Measurements from ENCODE around the gene PDCD6IP. TPM values are rescaled to one million over a fixed set of nuclear protein-coding genes. Genes with fewer than 3 reads are reported as not detected.

PDCD6IP gene
- total and polyA plus RNA-seq, 2 experiments from 2014 or later = 45.1 to 185 TPM

DNA sequence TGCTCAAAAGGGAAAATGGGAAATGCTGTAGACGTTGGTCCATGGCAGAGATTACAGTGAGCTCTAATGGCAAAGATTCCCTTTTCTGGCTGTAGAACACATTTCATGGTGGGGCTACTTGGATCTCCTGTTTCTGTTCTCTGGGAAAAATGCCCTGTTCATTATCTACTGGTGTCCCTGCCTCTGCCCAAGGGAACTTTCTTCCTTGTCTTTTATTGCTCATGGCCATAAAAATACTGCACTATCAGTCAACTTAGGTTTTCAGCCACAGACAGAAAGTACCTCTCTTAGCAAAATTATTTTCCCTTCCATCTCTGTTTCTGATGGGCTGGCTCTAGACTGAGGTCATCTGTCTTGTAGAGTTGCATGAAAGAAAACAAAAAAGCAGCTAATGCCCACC lies 98.9 kb downstream of the PDCD6IP start:
- Histone ChIP-seq H3K9me2 (ENCODE audit: insufficient read depth) (no peaks in the 10 kb centered on the region; the same call in 1 of the 2 replicates), H2AFZ (no peak overlapping the region), H4K20me1 (replicated peaks; ENCODE audit: insufficient read depth) (no peaks in the 10 kb centered on the region), H3K79me2 (replicated peaks; ENCODE audit: insufficient read depth) (no peaks in the 10 kb centered on the region), H3K27me3 (ENCODE audit: insufficient read depth) (no peaks in the 10 kb centered on the region), H3K36me3 (ENCODE audit: insufficient read depth) (no peaks in the 10 kb centered on the region; the same call in 1 of the 2 replicates), H3K4me1 (ENCODE audit: insufficient read depth) (no peaks in the 10 kb centered on the region), H3F3A (replicated peaks; ENCODE audit: low read depth) (no peaks in the 10 kb centered on the region), H3K4me2 (no peak overlapping the region), H3K4me3 (no peak overlapping the region), H3K27ac (ENCODE audit: low read depth) (no peak overlapping the region)
- TF ChIP-seq POLR2AphosphoS5 (IDR thresholded peaks at IDR 0.05; ENCODE audit: low read depth) (no peak), CREB1 (CRISPR knock-in tag; IDR thresholded peaks at IDR 0.05; ENCODE audit: low read depth) (no peak), ZNF114 (CRISPR knock-in tag; IDR thresholded peaks at IDR 0.05) (no peak), EZH2phosphoT487 (IDR thresholded peaks at IDR 0.05; ENCODE audit: unreplicated experiment) (no peak), EZH2 (IDR thresholded peaks at IDR 0.05; ENCODE audit: low read depth, unreplicated experiment) (no peak), ZNF331 (CRISPR knock-in tag; IDR thresholded peaks at IDR 0.05; ENCODE audit: low read depth) (no peak), NANOG (IDR thresholded peaks at IDR 0.05; ENCODE audit: borderline replicate concordance) (no peak), JUNB (IDR thresholded peaks at IDR 0.05; ENCODE audit: unreplicated experiment) (no peak), STAT1 (IDR thresholded peaks at IDR 0.05; ENCODE audit: unreplicated experiment) (no peak)
- TF ChIP-seq, protein P1, sequence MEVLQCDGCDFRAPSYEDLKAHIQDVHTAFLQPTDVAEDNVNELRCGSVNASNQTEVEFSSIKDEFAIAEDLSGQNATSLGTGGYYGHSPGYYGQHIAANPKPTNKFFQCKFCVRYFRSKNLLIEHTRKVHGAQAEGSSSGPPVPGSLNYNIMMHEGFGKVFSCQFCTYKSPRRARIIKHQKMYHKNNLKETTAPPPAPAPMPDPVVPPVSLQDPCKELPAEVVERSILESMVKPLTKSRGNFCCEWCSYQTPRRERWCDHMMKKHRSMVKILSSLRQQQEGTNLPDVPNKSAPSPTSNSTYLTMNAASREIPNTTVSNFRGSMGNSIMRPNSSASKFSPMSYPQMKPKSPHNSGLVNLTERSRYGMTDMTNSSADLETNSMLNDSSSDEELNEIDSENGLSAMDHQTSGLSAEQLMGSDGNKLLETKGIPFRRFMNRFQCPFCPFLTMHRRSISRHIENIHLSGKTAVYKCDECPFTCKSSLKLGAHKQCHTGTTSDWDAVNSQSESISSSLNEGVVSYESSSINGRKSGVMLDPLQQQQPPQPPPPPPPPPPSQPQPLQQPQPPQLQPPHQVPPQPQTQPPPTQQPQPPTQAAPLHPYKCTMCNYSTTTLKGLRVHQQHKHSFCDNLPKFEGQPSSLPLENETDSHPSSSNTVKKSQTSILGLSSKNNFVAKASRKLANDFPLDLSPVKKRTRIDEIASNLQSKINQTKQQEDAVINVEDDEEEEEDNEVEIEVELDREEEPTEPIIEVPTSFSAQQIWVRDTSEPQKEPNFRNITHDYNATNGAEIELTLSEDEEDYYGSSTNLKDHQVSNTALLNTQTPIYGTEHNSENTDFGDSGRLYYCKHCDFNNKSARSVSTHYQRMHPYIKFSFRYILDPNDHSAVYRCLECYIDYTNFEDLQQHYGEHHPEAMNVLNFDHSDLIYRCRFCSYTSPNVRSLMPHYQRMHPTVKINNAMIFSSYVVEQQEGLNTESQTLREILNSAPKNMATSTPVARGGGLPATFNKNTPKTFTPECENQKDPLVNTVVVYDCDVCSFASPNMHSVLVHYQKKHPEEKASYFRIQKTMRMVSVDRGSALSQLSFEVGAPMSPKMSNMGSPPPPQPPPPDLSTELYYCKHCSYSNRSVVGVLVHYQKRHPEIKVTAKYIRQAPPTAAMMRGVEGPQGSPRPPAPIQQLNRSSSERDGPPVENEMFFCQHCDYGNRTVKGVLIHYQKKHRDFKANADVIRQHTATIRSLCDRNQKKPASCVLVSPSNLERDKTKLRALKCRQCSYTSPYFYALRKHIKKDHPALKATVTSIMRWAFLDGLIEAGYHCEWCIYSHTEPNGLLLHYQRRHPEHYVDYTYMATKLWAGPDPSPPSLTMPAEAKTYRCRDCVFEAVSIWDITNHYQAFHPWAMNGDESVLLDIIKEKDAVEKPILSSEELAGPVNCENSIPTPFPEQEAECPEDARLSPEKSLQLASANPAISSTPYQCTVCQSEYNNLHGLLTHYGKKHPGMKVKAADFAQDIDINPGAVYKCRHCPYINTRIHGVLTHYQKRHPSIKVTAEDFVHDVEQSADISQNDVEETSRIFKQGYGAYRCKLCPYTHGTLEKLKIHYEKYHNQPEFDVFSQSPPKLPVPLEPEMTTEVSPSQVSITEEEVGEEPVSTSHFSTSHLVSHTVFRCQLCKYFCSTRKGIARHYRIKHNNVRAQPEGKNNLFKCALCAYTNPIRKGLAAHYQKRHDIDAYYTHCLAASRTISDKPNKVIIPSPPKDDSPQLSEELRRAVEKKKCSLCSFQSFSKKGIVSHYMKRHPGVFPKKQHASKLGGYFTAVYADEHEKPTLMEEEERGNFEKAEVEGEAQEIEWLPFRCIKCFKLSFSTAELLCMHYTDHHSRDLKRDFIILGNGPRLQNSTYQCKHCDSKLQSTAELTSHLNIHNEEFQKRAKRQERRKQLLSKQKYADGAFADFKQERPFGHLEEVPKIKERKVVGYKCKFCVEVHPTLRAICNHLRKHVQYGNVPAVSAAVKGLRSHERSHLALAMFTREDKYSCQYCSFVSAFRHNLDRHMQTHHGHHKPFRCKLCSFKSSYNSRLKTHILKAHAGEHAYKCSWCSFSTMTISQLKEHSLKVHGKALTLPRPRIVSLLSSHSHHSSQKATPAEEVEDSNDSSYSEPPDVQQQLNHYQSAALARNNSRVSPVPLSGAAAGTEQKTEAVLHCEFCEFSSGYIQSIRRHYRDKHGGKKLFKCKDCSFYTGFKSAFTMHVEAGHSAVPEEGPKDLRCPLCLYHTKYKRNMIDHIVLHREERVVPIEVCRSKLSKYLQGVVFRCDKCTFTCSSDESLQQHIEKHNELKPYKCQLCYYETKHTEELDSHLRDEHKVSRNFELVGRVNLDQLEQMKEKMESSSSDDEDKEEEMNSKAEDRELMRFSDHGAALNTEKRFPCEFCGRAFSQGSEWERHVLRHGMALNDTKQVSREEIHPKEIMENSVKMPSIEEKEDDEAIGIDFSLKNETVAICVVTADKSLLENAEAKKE (CRISPR knock-in tag; IDR thresholded peaks at IDR 0.05) = no peak
- TF ChIP-seq, protein P2, sequence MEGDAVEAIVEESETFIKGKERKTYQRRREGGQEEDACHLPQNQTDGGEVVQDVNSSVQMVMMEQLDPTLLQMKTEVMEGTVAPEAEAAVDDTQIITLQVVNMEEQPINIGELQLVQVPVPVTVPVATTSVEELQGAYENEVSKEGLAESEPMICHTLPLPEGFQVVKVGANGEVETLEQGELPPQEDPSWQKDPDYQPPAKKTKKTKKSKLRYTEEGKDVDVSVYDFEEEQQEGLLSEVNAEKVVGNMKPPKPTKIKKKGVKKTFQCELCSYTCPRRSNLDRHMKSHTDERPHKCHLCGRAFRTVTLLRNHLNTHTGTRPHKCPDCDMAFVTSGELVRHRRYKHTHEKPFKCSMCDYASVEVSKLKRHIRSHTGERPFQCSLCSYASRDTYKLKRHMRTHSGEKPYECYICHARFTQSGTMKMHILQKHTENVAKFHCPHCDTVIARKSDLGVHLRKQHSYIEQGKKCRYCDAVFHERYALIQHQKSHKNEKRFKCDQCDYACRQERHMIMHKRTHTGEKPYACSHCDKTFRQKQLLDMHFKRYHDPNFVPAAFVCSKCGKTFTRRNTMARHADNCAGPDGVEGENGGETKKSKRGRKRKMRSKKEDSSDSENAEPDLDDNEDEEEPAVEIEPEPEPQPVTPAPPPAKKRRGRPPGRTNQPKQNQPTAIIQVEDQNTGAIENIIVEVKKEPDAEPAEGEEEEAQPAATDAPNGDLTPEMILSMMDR (conservative IDR thresholded peaks at IDR 0.05; ENCODE audit: low read depth in 2 of 2) = no peak
- TF ChIP-seq, protein P3, sequence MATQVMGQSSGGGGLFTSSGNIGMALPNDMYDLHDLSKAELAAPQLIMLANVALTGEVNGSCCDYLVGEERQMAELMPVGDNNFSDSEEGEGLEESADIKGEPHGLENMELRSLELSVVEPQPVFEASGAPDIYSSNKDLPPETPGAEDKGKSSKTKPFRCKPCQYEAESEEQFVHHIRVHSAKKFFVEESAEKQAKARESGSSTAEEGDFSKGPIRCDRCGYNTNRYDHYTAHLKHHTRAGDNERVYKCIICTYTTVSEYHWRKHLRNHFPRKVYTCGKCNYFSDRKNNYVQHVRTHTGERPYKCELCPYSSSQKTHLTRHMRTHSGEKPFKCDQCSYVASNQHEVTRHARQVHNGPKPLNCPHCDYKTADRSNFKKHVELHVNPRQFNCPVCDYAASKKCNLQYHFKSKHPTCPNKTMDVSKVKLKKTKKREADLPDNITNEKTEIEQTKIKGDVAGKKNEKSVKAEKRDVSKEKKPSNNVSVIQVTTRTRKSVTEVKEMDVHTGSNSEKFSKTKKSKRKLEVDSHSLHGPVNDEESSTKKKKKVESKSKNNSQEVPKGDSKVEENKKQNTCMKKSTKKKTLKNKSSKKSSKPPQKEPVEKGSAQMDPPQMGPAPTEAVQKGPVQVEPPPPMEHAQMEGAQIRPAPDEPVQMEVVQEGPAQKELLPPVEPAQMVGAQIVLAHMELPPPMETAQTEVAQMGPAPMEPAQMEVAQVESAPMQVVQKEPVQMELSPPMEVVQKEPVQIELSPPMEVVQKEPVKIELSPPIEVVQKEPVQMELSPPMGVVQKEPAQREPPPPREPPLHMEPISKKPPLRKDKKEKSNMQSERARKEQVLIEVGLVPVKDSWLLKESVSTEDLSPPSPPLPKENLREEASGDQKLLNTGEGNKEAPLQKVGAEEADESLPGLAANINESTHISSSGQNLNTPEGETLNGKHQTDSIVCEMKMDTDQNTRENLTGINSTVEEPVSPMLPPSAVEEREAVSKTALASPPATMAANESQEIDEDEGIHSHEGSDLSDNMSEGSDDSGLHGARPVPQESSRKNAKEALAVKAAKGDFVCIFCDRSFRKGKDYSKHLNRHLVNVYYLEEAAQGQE (IDR thresholded peaks at IDR 0.05; ENCODE audit: unreplicated experiment) = no peak
- TF ChIP-seq, protein P4, sequence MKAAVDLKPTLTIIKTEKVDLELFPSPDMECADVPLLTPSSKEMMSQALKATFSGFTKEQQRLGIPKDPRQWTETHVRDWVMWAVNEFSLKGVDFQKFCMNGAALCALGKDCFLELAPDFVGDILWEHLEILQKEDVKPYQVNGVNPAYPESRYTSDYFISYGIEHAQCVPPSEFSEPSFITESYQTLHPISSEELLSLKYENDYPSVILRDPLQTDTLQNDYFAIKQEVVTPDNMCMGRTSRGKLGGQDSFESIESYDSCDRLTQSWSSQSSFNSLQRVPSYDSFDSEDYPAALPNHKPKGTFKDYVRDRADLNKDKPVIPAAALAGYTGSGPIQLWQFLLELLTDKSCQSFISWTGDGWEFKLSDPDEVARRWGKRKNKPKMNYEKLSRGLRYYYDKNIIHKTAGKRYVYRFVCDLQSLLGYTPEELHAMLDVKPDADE (IDR thresholded peaks at IDR 0.05) = no peak
- Mint-ChIP-seq H3K4me3 (no peak overlapping the region), H3K4me1 (no peaks in the 10 kb centered on the region), H3K36me3 (ENCODE audit: low read depth) (no peaks in the 10 kb centered on the region), H3K27me3 (ENCODE audit: insufficient read depth, low read depth, poor library complexity) (peaks cover 4% of the 10 kb centered on the region), H3K27ac (no peak overlapping the region), H3K9me3 (no peaks in the 10 kb centered on the region)
- no peak for DNase-seq (ENCODE audit: low spot score)
- ATAC-seq = no peak
